K562 (cell line): ENCODE measurements around the gene PPARG. TPM values are rescaled to one million over a fixed set of nuclear protein-coding genes. Genes with fewer than 3 reads are reported as not detected.

Source experiments
- ATAC-seq: fragments of 200-7000 bp; cut with Tn5 transposase; 3 replicates; pipeline ENCODE4 v1.9.1; 2020; ENCODE audit warnings: moderate library complexity
- BruUV-seq: library from RNA; stranded (reverse); fragments of 400-500 nt; replicated peaks from 2 replicates; lab custom pipeline; 2021; lab: Mats Ljungman, UMichigan
- CTCF ChIA-PET: fragments of 300-600 bp; formaldehyde crosslinking; extraction: SDS; loops from one replicate; lab custom pipeline; 2021; ENCODE audit warnings: low intra/inter-chr PET ratio; lab: Yijun Ruan, JAX
- POLR2A ChIA-PET: fragments of 300-600, 350-650 bp; sonication (Branson Sonifier 250); formaldehyde crosslinking; extraction: SDS; loops from one replicate; lab custom pipeline; 2021; ENCODE audit warnings: antibody characterized with exemption, inconsistent platforms; lab: Yijun Ruan, JAX
- DNase-seq, 4 experiments: peaks; one replicate each; pipeline versions ENCODE4 v3.0.0 to v3.0.0-alpha.2; 2011 to 2018; ENCODE audit warnings: low spot score in 3 of 4, mixed read lengths in 3 of 4; ENCODE audit errors: extremely low read depth in 1 of 4
- FAIRE-seq: peaks from 2 replicates; lab custom pipeline; 2011; peaks lifted over from hg19 to GRCh38; lab: Jason Lieb, UNC
- H2AFZ ChIP-seq: 2 replicates; pipeline ENCODE4 v1.6.0; 2011; ENCODE audit warnings: low read depth, low read length, control low read depth, inconsistent platforms
- H3K27ac ChIP-seq: fragments of 200-600 bp; 3 replicates; pipeline ENCODE4 v1.8.0; 2011; ENCODE audit warnings: low read depth, mild to moderate bottlenecking, control low read depth, inconsistent platforms, low read length, moderate library complexity, mixed read lengths; ENCODE audit errors: extremely low read depth
- H3K27me3 ChIP-seq, 2 experiments: fragments of 300-600 bp in 1 of 2; 2 replicates in 1 of 2; 3 replicates in 1 of 2; pipeline versions ENCODE4 v1.6.0 to v1.8.0; 2011; ENCODE audit warnings: inconsistent platforms in 2 of 2, low read length in 2 of 2, mild to moderate bottlenecking in 1 of 2, mixed read lengths in 1 of 2, moderate library complexity in 1 of 2; ENCODE audit not compliant: control insufficient read depth in 2 of 2, insufficient read depth in 2 of 2
- H3K36me3 ChIP-seq: fragments of 300-600 bp; 3 replicates; pipeline ENCODE4 v1.8.0; 2011; ENCODE audit warnings: mild to moderate bottlenecking, low read length, inconsistent platforms; ENCODE audit not compliant: control insufficient read depth, insufficient read depth
- H3K4me1 ChIP-seq, 2 experiments: fragments of 200-600 bp in 1 of 2; replicated peaks in 1 of 2; 2 replicates in 1 of 2; 3 replicates in 1 of 2; pipeline versions ENCODE4 v1.5.1 to v1.8.0; 2011; ENCODE audit warnings: inconsistent platforms in 2 of 2, low read length in 2 of 2, mild to moderate bottlenecking in 1 of 2, mixed read lengths in 1 of 2, moderate library complexity in 1 of 2; ENCODE audit not compliant: control insufficient read depth in 2 of 2, insufficient read depth in 2 of 2
- H3K4me2 ChIP-seq: 2 replicates; pipeline ENCODE4 v1.6.1; 2011; ENCODE audit warnings: low read length, control low read depth, inconsistent platforms, mixed read lengths; ENCODE audit not compliant: insufficient read depth
- H3K4me3 ChIP-seq: fragments of 200-600 bp; sonication (generic), shearing (Covaris generic); 2 replicates; pipeline ENCODE4 v1.5.1; 2016; ENCODE audit warnings: control low read depth, inconsistent platforms
- H3K79me2 ChIP-seq: fragments of 200-600 bp; 3 replicates; pipeline ENCODE4 v1.8.0; 2011; ENCODE audit warnings: low read length, inconsistent platforms; ENCODE audit not compliant: control insufficient read depth, insufficient read depth
- H3K9ac ChIP-seq, 2 experiments: 2 replicates each; pipeline versions ENCODE4 v1.6.0 to v1.6.1; 2011; ENCODE audit warnings: low read depth in 2 of 2, low read length in 2 of 2, control low read depth in 1 of 2, inconsistent platforms in 1 of 2, mild to moderate bottlenecking in 1 of 2, mixed read lengths in 1 of 2; ENCODE audit not compliant: insufficient read depth in 1 of 2
- H3K9me1 ChIP-seq: one replicate; pipeline ENCODE4 v1.6.0; 2011; ENCODE audit warnings: inconsistent platforms, mild to moderate bottlenecking, low read length, moderate library complexity; ENCODE audit not compliant: control insufficient read depth, insufficient read depth
- H3K9me3 ChIP-seq: replicated peaks from 2 replicates; pipeline ENCODE4 v1.5.1; 2011; ENCODE audit warnings: low read depth, low read length, inconsistent platforms; ENCODE audit not compliant: control insufficient read depth, insufficient read depth
- H4K20me1 ChIP-seq: replicated peaks from 2 replicates; pipeline ENCODE4 v1.6.1; 2011; ENCODE audit warnings: low read length, inconsistent platforms, mixed read lengths; ENCODE audit not compliant: control insufficient read depth, insufficient read depth
- BCOR ChIP-seq: fragments of 450-650 bp; IDR thresholded peaks from 2 replicates; pipeline ENCODE4 v1.6.1; 2016
- RBM25 ChIP-seq: fragments of 200-400 bp; formaldehyde crosslinking; IDR thresholded peaks from 2 replicates; pipeline ENCODE4 v1.6.1; 2018; ENCODE audit warnings: low read length, low read depth, moderate library complexity; ENCODE audit not compliant: severe bottlenecking
- ZNF318 ChIP-seq, 2 experiments: fragments of 450-650 bp; IDR thresholded peaks; 2 replicates each; pipeline ENCODE4 v1.6.1; 2016; ENCODE audit warnings: mild to moderate bottlenecking in 2 of 2, borderline replicate concordance in 1 of 2, low read depth in 1 of 2, moderate library complexity in 1 of 2
- WGBS: fragments of 100-300 bp; shearing (Covaris generic); methylation state at CpG from one replicate; pipeline ENCODE4 v1.1.6; 2016; ENCODE audit warnings: low coverage, mixed read lengths; ENCODE audit not compliant: insufficient coverage; ENCODE audit errors: missing lambda C conversion rate; 5-methylcytosine and 5-hydroxymethylcytosine counted together
- in situ Hi-C: fragments of 300-500 bp; cut with MboI; formaldehyde crosslinking; loops from 4 replicates; pipeline ENCODE4 v1.15.0; 2018; ENCODE audit warnings: inconsistent platforms, mixed read lengths
- intact Hi-C: fragments of 100-400 bp; cut with micrococcal nuclease; formaldehyde crosslinking; loops from 2 replicates; pipeline ENCODE4 v1.14.2; 2022
- polyA plus RNA-seq, 8 experiments: library from polyadenylated mRNA; depleted of rRNA in 4 of 8; stranded (reverse) in 5 of 8; unstranded in 3 of 8; fragments of >200 nt; fragmentation: Nextera tagmentation in 2 of 8; fragmentation: Illumina TruSeq in 1 of 8; extraction: Ambion mirVana in 2 of 8; extraction: Trizol in 1 of 8; gene quantifications; 2 replicates each; pipeline versions ENCODE4 v1.2.1 to v1.2.3, GENCODE V29; 2011 to 2014; ENCODE audit warnings: inconsistent platforms in 1 of 8, missing spikeins in 1 of 8
- total RNA-seq, 7 experiments: library from RNA; depleted of rRNA in 6 of 7; stranded (reverse); fragments of >200 nt in 6 of 7; fragmentation: Illumina TruSeq in 2 of 7; extraction: Trizol in 2 of 7; gene quantifications; 2 replicates each; pipeline versions ENCODE4 v1.2.1 to v1.2.3, GENCODE V29; 2011 to 2021; ENCODE audit warnings: low replicate concordance in 1 of 7

The PPARG gene
- total and polyA plus RNA-seq, 9 of the 15 experiments (the other 6 are each of a cell fraction or from before 2014, with no cell fraction given) = not detected

- Histone ChIP-seq H3K27ac (no peak overlapping the region), H3K4me1 (no peaks in the 10 kb centered on the region), H3K4me2 (no peak overlapping the region), H4K20me1 (no peaks in the 10 kb centered on the region), H3K36me3 (no peaks in the 10 kb centered on the region), H3K4me3 (no peak overlapping the region), H3K9ac (0 out of 4 replicates have a peak overlapping the region, but pooled peaks of 1 of the 2 experiments have one; percentile 8), H3K79me2 (no peaks in the 10 kb centered on the region), H3K9me3 (no peaks in the 10 kb centered on the region), H3K27me3 (peaks cover 55 to 71% of the 10 kb centered on the region in 2 experiments), H3K9me1 (no peaks in the 10 kb centered on the region), H2AFZ (no peak overlapping the region)
- WGBS = 4% methylated on average over 11 of the region's 11 CpGs
- CTCF ChIA-PET = no interaction called here
- ATAC-seq (no peak), FAIRE-seq (no peak), DNase-seq (no peak)
- POLR2A ChIA-PET = no interaction called here
- in situ Hi-C loops = no loop called here
- intact Hi-C loops = no loop called here
- TF ChIP-seq ZNF318 (IDR thresholded peaks at IDR 0.05; ENCODE audit: borderline replicate concordance in 1 of 2, low read depth in 1 of 2) (no peak), RBM25 (peak; percentile 42), BCOR (no peak)
- BruUV-seq = no TSS peak
Measured at GRCh38 chr3:12472000-12472610, 183.2 kb downstream of the PPARG start.
